AG10803 (cell line): ENCODE results near the gene AKAP7.

Source experiments
- DNase-seq: peaks from one replicate; pipeline ENCODE4 v3.0.0; 2010; ENCODE audit warnings: low read depth
- H3K4me3 ChIP-seq: 2 replicates; pipeline ENCODE4 v1.5.1; 2011; ENCODE audit warnings: mild to moderate bottlenecking, low read length, control low read depth
- CTCF ChIP-seq: conservative IDR thresholded peaks from 2 replicates; pipeline ENCODE4 v1.5.1; 2011; ENCODE audit warnings: mild to moderate bottlenecking, low read length, control low read depth, inconsistent platforms

Gene AKAP7

GRCh38 chr6:131303338-131303930 lies 168.2 kb downstream of the AKAP7 start:
- no peak for TF ChIP-seq CTCF
- DNase-seq = no peak
- H3K4me3 ChIP-seq = no peak overlapping the region

- no peak for TF ChIP-seq CTCF
- no peak for DNase-seq
- no peak overlapping the region for H3K4me3 ChIP-seq
Observed at GRCh38 chr6:131305037-131305850, 170.0 kb downstream of the AKAP7 start.

GRCh38 chr6:131309437-131309836 lies 174.2 kb downstream of the AKAP7 start:
- no peak overlapping the region for H3K4me3 ChIP-seq
- no peak for DNase-seq
- no peak for TF ChIP-seq CTCF

GRCh38 chr6:131314838-131315237 lies 179.6 kb downstream of the AKAP7 start:
- no peak for DNase-seq
- TF ChIP-seq CTCF = no peak
- no peak overlapping the region for H3K4me3 ChIP-seq

GRCh38 chr6:131316654-131317053 lies 181.4 kb downstream of the AKAP7 start:
- no peak for DNase-seq
- no peak overlapping the region for H3K4me3 ChIP-seq
- no peak for TF ChIP-seq CTCF

GRCh38 chr6:131317516-131317915 lies 182.2 kb downstream of the AKAP7 start:
- H3K4me3 ChIP-seq = no peak overlapping the region
- DNase-seq = peak; percentile 3

More at GRCh38 chr6:131317516-131317915, 182.2 kb downstream of the AKAP7 start:
- TF ChIP-seq CTCF = no peak
